HG03103 (cell line): ENCODE data around the gene OLFML2B.
"Not testable (repeated sequence)": the region's sequence is repeated elsewhere in the genome, so short reads cannot be mapped to it uniquely, and the experiment has no call there.

ENCODE experiments used
- ATAC-seq: cut with Tn5 transposase; IDR thresholded peaks from one replicate; pipeline ENCODE4 v1.9.1; 2021; ENCODE audit warnings: low read depth; ENCODE audit not compliant: unreplicated experiment

OLFML2B gene

GRCh38 chr1:162036163-162036562, 12.5 kb upstream of the OLFML2B start:
- ATAC-seq: no peak

- no peak for ATAC-seq
These were observed 11.6 kb upstream of the OLFML2B start for GRCh38 chr1:162035241-162035640.

GRCh38 chr1:162033428-162033827, 9.8 kb upstream of the OLFML2B start:
- no peak for ATAC-seq

GRCh38 chr1:162030759-162031280, 7.2 kb upstream of the OLFML2B start:
- no peak for ATAC-seq

- no peak for ATAC-seq
These were observed 5.5 kb upstream of the OLFML2B start for GRCh38 chr1:162029157-162029556.

- ATAC-seq: no peak
These were observed 5.1 kb upstream of the OLFML2B start for GRCh38 chr1:162028726-162029125.

GRCh38 chr1:162026881-162027280, 3.2 kb upstream of the OLFML2B start:
- no peak for ATAC-seq

- ATAC-seq: no peak
These were observed 1.9 kb upstream of the OLFML2B start for GRCh38 chr1:162025541-162025940.

- no peak for ATAC-seq
These were observed 505 bp downstream of the OLFML2B start for GRCh38 chr1:162023181-162023546.

- no peak for ATAC-seq
These were observed 1.0 kb downstream of the OLFML2B start for GRCh38 chr1:162022626-162023025.

- no peak for ATAC-seq
These were observed 2.5 kb downstream of the OLFML2B start for GRCh38 chr1:162021124-162021523.

- ATAC-seq: no peak
These were observed 3.5 kb downstream of the OLFML2B start for GRCh38 chr1:162020150-162020549.

GRCh38 chr1:162019446-162019845, 4.2 kb downstream of the OLFML2B start:
- ATAC-seq: no peak

- ATAC-seq: no peak
These were observed 4.7 kb downstream of the OLFML2B start for GRCh38 chr1:162019006-162019405.

- ATAC-seq: no peak
These were observed 5.3 kb downstream of the OLFML2B start for GRCh38 chr1:162018418-162018817.

- not testable (repeated sequence) for ATAC-seq
These were observed 5.9 kb downstream of the OLFML2B start for GRCh38 chr1:162017791-162018190.

- no peak for ATAC-seq
These were observed 7.0 kb downstream of the OLFML2B start for GRCh38 chr1:162016631-162017030.

- no peak for ATAC-seq
These were observed 8.5 kb downstream of the OLFML2B start for GRCh38 chr1:162015196-162015595.

- no peak for ATAC-seq
These were observed 9.5 kb downstream of the OLFML2B start for GRCh38 chr1:162014202-162014601.

- ATAC-seq: no peak
These were observed 10.4 kb downstream of the OLFML2B start for GRCh38 chr1:162013289-162013688.

- no peak for ATAC-seq
These were observed 12.2 kb downstream of the OLFML2B start for GRCh38 chr1:162011337-162012012.

GRCh38 chr1:162010175-162010506, 13.5 kb downstream of the OLFML2B start:
- no peak for ATAC-seq
